Suprapubic skin (tissue), 4 donors: ENCODE results near the gene MAD2L1BP. TPM values are rescaled to one million over a fixed set of nuclear protein-coding genes. Genes with fewer than 3 reads are reported as not detected.
"Not testable (repeated sequence)": the region's sequence is repeated elsewhere in the genome, so short reads cannot be mapped to it uniquely, and the experiment has no call there.

Experiments
- DNase-seq, 2 donors: peaks; one replicate each; pipeline ENCODE4 v3.0.0-alpha.2; 2019; ENCODE audit warnings: low spot score in 2 of 2
- H3K27ac ChIP-seq: fragments of 200-600 bp; sonication (generic); one replicate; pipeline ENCODE4 v1.5.1; 2019
- H3K27me3 ChIP-seq: fragments of 200-600 bp; sonication (generic); one replicate; pipeline ENCODE4 v1.5.1; 2019
- H3K36me3 ChIP-seq: fragments of 200-600 bp; sonication (generic); one replicate; pipeline ENCODE4 v1.5.1; 2019
- H3K4me1 ChIP-seq: fragments of 200-600 bp; sonication (generic); one replicate; pipeline ENCODE4 v1.5.1; 2019
- H3K4me3 ChIP-seq: fragments of 200-600 bp; sonication (generic); one replicate; pipeline ENCODE4 v1.5.1; 2019; ENCODE audit warnings: mild to moderate bottlenecking
- H3K9me3 ChIP-seq: fragments of 200-600 bp; sonication (generic); one replicate; pipeline ENCODE4 v1.5.1; 2019
- CTCF ChIP-seq, 2 donors: fragments of 200-600 bp in 1 of 2; fragments of 450-650 bp in 1 of 2; sonication (generic) in 1 of 2; IDR thresholded peaks; one replicate each; pipeline ENCODE4 v1.5.1; 2016 to 2019; ENCODE audit warnings: antibody characterized with exemption in 2 of 2, mild to moderate bottlenecking in 1 of 2, moderate library complexity in 1 of 2
- EP300 ChIP-seq: sonication (generic); formaldehyde crosslinking; IDR thresholded peaks from one replicate; pipeline ENCODE4 v1.6.1; 2017; ENCODE audit warnings: antibody characterized with exemption
- POLR2A ChIP-seq, 2 donors: fragments of 450-650 bp; IDR thresholded peaks; one replicate each; pipeline ENCODE4 v1.6.1; 2017; ENCODE audit warnings: antibody characterized with exemption in 2 of 2, mild to moderate bottlenecking in 2 of 2, moderate library complexity in 2 of 2
- POLR2AphosphoS5 ChIP-seq, 3 donors: sonication (generic); formaldehyde crosslinking; IDR thresholded peaks; one replicate each; pipeline ENCODE4 v1.6.1; 2017; ENCODE audit warnings: antibody characterized with exemption in 3 of 3
- WGBS: methylation state at CpG from one replicate; pipeline ENCODE4 v1.1.5; 2018; 5-methylcytosine and 5-hydroxymethylcytosine counted together
- total RNA-seq, 4 donors: library from RNA; depleted of rRNA; stranded (reverse); fragments of >200 nt; gene quantifications; one replicate each; pipeline ENCODE4 v1.1.0, GENCODE V29; 2016

The MAD2L1BP gene
- total RNA-seq, 4 donors from 2014 or later: 35.4 to 63.1 (median 49.7) TPM

- WGBS: 86% methylated on average over 3 of the region's 3 CpGs
These were observed 21.7 kb downstream of the MAD2L1BP start for GRCh38 chr6:43657221-43657802.

GRCh38 chr6:43658161-43658560, 22.5 kb downstream of the MAD2L1BP start:
- Histone ChIP-seq H3K27me3 (no peaks in the 10 kb centered on the region), H3K9me3 (no peaks in the 10 kb centered on the region), H3K4me1 (no peaks in the 10 kb centered on the region), H3K36me3 (no peaks in the 10 kb centered on the region), H3K27ac (no peak overlapping the region), H3K4me3 (no peak overlapping the region)
- 83% methylated on average over 9 of the region's 9 CpGs for WGBS
- DNase-seq: no peak
- no peak for TF ChIP-seq EP300
- no peak for TF ChIP-seq POLR2AphosphoS5 (IDR thresholded peaks at IDR 0.05)
- TF ChIP-seq POLR2A (IDR thresholded peaks at IDR 0.05): no peak
- no peak for TF ChIP-seq CTCF (IDR thresholded peaks at IDR 0.05)

More at GRCh38 chr6:43657221-43657802, 21.7 kb downstream of the MAD2L1BP start:
- Histone ChIP-seq H3K27ac (no peak overlapping the region), H3K27me3 (no peaks in the 10 kb centered on the region), H3K36me3 (no peaks in the 10 kb centered on the region), H3K4me1 (no peaks in the 10 kb centered on the region), H3K9me3 (no peaks in the 10 kb centered on the region), H3K4me3 (no peak overlapping the region)
- no peak for DNase-seq
- TF ChIP-seq POLR2A (IDR thresholded peaks at IDR 0.05) (no peak), POLR2AphosphoS5 (IDR thresholded peaks at IDR 0.05) (no peak), CTCF (IDR thresholded peaks at IDR 0.05) (no peak), EP300 (no peak)

GRCh38 chr6:43662948-43663347, 27.3 kb downstream of the MAD2L1BP start:
- not testable (repeated sequence) for H3K9me3 ChIP-seq, H3K36me3 ChIP-seq, H3K27me3 ChIP-seq, DNase-seq, H3K4me3 ChIP-seq, H3K27ac ChIP-seq
- 91% methylated on average over 5 of the region's 5 CpGs for WGBS
- H3K4me1 ChIP-seq: peaks cover 10% of the 10 kb centered on the region

- H3K27ac ChIP-seq: no peak overlapping the region
- H3K27me3 ChIP-seq: no peaks in the 10 kb centered on the region
- DNase-seq: no peak
- peaks cover 35% of the 10 kb centered on the region for H3K4me1 ChIP-seq
- peaks cover under 1% of the 10 kb centered on the region for H3K36me3 ChIP-seq
- H3K9me3 ChIP-seq: no peaks in the 10 kb centered on the region
- no peak overlapping the region for H3K4me3 ChIP-seq
- WGBS: no CpG with 5 or more reads among the region's 1 CpG
- TF ChIP-seq POLR2A (IDR thresholded peaks at IDR 0.05) (no peak), CTCF (IDR thresholded peaks at IDR 0.05) (no peak), POLR2AphosphoS5 (IDR thresholded peaks at IDR 0.05) (no peak), EP300 (no peak)
These were observed 29.7 kb downstream of the MAD2L1BP start for GRCh38 chr6:43665376-43665775.

- Histone ChIP-seq H3K4me3 (no peak overlapping the region), H3K4me1 (peaks cover 39% of the 10 kb centered on the region), H3K36me3 (peaks cover 10% of the 10 kb centered on the region), H3K27ac (no peak overlapping the region), H3K27me3 (no peaks in the 10 kb centered on the region), H3K9me3 (no peaks in the 10 kb centered on the region)
- WGBS: 62% methylated on average over 9 of the region's 13 CpGs
- TF ChIP-seq POLR2A (IDR thresholded peaks at IDR 0.05) (no peak), CTCF (IDR thresholded peaks at IDR 0.05) (no peak), POLR2AphosphoS5 (IDR thresholded peaks at IDR 0.05) (no peak), EP300 (no peak)
- DNase-seq: no peak
These were observed 30.7 kb downstream of the MAD2L1BP start for GRCh38 chr6:43666196-43666920.
